Right atrium auricular region (tissue), 2 donors: Measurements from ENCODE around the gene SP140. TPM values are rescaled to one million over a fixed set of nuclear protein-coding genes. Genes with fewer than 3 reads are reported as not detected.

ENCODE experiments used
- DNase-seq: peaks from one replicate; pipeline ENCODE4 v3.0.0-alpha.2; 2019; ENCODE audit warnings: low spot score
- H3K27ac ChIP-seq, 2 donors: fragments of 200-600 bp; sonication (generic); 1 replicate in 1 of 2; 2 replicates in 1 of 2; pipeline ENCODE4 v1.5.1; 2016 to 2019
- H3K27me3 ChIP-seq, 2 donors: fragments of 200-600 bp; sonication (generic); one replicate each; pipeline versions ENCODE4 v1.5.1 to v1.6.0; 2017 to 2019
- H3K36me3 ChIP-seq: fragments of 200-600 bp; sonication (generic); one replicate; pipeline ENCODE4 v1.5.1; 2016
- H3K4me1 ChIP-seq, 2 donors: fragments of 200-600 bp; sonication (generic); one replicate each; pipeline versions ENCODE4 v1.5.1 to v1.6.0; 2017 to 2019
- H3K4me3 ChIP-seq, 2 donors: fragments of 200-600 bp; sonication (generic); 1 replicate in 1 of 2; 2 replicates in 1 of 2; pipeline ENCODE4 v1.5.1; 2017 to 2019; ENCODE audit warnings: mild to moderate bottlenecking in 1 of 2, moderate library complexity in 1 of 2
- H3K9me3 ChIP-seq, 2 donors: fragments of 200-600 bp; sonication (generic); one replicate each; pipeline ENCODE4 v1.5.1; 2019
- CTCF ChIP-seq, 2 donors: fragments of 200-600 bp; sonication (generic); IDR thresholded peaks; one replicate each; pipeline ENCODE4 v1.5.1; 2019; ENCODE audit warnings: antibody characterized with exemption in 2 of 2
- total RNA-seq, 2 donors: library from RNA; depleted of rRNA; stranded (reverse); fragments of >200 nt; gene quantifications; one replicate each; pipeline ENCODE4 v1.1.0, GENCODE V29; 2016

SP140 gene
- total RNA-seq, 2 donors from 2014 or later = 0.26 to 0.55 TPM

GRCh38 chr2:230358305-230358704 is 132.8 kb downstream of the SP140 start:
- Histone ChIP-seq H3K27ac (no peak overlapping the region), H3K4me1 (no peaks in the 10 kb centered on the region), H3K9me3 (no peaks in the 10 kb centered on the region), H3K4me3 (no peak overlapping the region), H3K27me3 (no peaks in the 10 kb centered on the region), H3K36me3 (no peaks in the 10 kb centered on the region)
- DNase-seq = no peak
- TF ChIP-seq CTCF (IDR thresholded peaks at IDR 0.05) = no peak

- TF ChIP-seq CTCF (IDR thresholded peaks at IDR 0.05) = no peak
- Histone ChIP-seq H3K36me3 (no peaks in the 10 kb centered on the region), H3K9me3 (no peaks in the 10 kb centered on the region), H3K4me3 (no peak overlapping the region), H3K27me3 (no peaks in the 10 kb centered on the region), H3K27ac (no peak overlapping the region), H3K4me1 (no peaks in the 10 kb centered on the region)
- DNase-seq = no peak
Measured at GRCh38 chr2:230360028-230360427, 134.5 kb downstream of the SP140 start.

GRCh38 chr2:230362030-230362691 is 136.6 kb downstream of the SP140 start:
- TF ChIP-seq CTCF (IDR thresholded peaks at IDR 0.05) = no peak
- no peaks in the 10 kb centered on the region for H3K9me3 ChIP-seq
- no peak overlapping the region for H3K4me3 ChIP-seq
- no peaks in the 10 kb centered on the region for H3K36me3 ChIP-seq
- H3K27me3 ChIP-seq = no peaks in the 10 kb centered on the region
- H3K4me1 ChIP-seq = no peaks in the 10 kb centered on the region
- H3K27ac ChIP-seq = no peak overlapping the region
- DNase-seq = no peak

Other genes starting within 250 kb of the SP140 start
- gene SLC16A14, start 156.8 kb upstream of the SP140 start, total RNA-seq = 1 to 10 TPM; 2.3 to 3.4 TPM
- 10 to 100 TPM in 1 of 2 donors, 1 to 10 TPM in 1; 7.5 to 10.3 TPM for gene SP110, start 5.8 kb upstream of the SP140 start, total RNA-seq
- gene SP140L, start 101.5 kb downstream of the SP140 start, total RNA-seq = 1 to 10 TPM; 3.0 to 3.2 TPM
- 10 to 100 TPM; 66.5 to 80.1 TPM for gene SP100, start 190.5 kb downstream of the SP140 start, total RNA-seq